MM.1S (cell line): ENCODE measurements around the gene MYBPC1.

Experiments used
- EZH2phosphoT487 ChIP-seq: fragments of 300-600 bp; sonication (generic); IDR thresholded peaks from 2 replicates; pipeline ENCODE4 v1.6.1; 2018; ENCODE audit warnings: antibody characterized with exemption, low read length
- TF ChIP-seq, protein P1 (sequence below): fragments of 300-600 bp; sonication (generic); IDR thresholded peaks from 2 replicates; pipeline ENCODE4 v1.5.1; 2016; ENCODE audit warnings: antibody characterized with exemption, low read length, mixed read lengths

DNA sequence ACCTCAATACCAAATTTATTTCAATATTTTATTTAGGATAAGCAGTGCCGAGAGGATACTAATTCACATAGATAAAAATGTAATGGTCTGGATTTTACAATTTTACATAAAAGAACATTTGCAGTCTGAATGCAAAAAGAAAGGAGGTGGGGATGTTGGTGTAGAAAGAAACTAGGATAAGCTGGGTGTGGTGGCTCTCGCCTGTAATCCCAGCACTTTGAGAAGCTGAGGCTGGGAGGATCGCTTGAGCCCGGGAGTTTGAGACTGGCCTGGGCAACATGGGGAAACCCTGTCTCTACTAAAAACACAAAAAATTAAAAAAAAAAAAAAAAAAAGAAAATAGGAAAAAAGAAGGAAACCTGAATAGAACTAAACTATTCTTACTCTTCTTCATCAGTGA is 127.6 kb downstream of the MYBPC1 start:
- TF ChIP-seq EZH2phosphoT487 = no peak
- TF ChIP-seq, protein P1, sequence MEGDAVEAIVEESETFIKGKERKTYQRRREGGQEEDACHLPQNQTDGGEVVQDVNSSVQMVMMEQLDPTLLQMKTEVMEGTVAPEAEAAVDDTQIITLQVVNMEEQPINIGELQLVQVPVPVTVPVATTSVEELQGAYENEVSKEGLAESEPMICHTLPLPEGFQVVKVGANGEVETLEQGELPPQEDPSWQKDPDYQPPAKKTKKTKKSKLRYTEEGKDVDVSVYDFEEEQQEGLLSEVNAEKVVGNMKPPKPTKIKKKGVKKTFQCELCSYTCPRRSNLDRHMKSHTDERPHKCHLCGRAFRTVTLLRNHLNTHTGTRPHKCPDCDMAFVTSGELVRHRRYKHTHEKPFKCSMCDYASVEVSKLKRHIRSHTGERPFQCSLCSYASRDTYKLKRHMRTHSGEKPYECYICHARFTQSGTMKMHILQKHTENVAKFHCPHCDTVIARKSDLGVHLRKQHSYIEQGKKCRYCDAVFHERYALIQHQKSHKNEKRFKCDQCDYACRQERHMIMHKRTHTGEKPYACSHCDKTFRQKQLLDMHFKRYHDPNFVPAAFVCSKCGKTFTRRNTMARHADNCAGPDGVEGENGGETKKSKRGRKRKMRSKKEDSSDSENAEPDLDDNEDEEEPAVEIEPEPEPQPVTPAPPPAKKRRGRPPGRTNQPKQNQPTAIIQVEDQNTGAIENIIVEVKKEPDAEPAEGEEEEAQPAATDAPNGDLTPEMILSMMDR = no peak
